NCI-H187 (cell line): ENCODE measurements around the gene RBM14.
"Not testable (repeated sequence)": the region's sequence is repeated elsewhere in the genome, so short reads cannot be mapped to it uniquely, and the experiment has no call there.

Source experiments
- DNase-seq, 2 experiments: peaks; one replicate each; lab custom pipeline; 2025; lab: John Stamatoyannopoulos, UW

Gene RBM14

GRCh38 chr11:66632952-66633351, 16.5 kb downstream of the RBM14 start:
- no peak for DNase-seq

- no peak for DNase-seq
These were observed 20.0 kb downstream of the RBM14 start for GRCh38 chr11:66636411-66636810.

GRCh38 chr11:66637557-66638176, 21.2 kb downstream of the RBM14 start:
- no peak for DNase-seq

- DNase-seq, result peak; percentile 96 to 98
These were observed 22.0 kb downstream of the RBM14 start, which contains the start of gene RBM4 for GRCh38 chr11:66638177-66639065. TSS of gene RBM4 (plus strand) at chr11:66638703. CDS start at chr11:66639712, 1,009 bp downstream.

DNA sequence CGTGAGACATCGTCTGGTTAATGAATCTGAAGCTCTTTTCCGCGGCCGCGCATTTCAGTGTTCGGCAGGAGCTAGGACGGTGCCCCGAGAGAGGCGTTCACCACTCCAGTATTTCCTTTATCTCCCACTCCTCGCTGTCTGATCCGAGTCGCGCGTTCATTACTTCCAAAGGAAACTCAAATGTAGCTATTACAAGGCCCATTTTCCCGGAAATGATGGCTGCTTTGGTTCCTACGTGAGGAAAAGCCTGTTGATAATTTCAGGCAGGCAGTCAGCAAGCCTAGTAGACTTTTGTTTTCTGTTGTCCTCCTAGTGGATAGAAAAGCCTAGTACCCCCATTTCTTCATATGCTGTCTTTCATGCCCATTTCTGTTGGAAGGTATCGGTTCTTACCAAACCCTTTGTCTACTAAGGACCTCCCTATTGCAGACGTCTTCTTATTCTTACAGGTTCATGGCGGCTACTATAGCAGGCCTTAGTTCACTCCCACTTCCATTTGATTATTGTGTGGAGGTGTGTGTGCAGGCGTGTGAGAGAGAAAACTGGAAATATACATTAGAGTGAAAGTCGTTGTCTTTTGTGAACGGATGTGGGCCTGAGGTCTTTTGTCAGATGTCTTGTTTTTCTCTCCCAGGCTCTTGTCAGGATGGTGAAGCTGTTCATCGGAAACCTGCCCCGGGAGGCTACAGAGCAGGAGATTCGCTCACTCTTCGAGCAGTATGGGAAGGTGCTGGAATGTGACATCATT, 22.8 kb downstream of the RBM14 start:
- no peak for DNase-seq

- not testable (repeated sequence) for DNase-seq
These were observed 23.4 kb downstream of the RBM14 start for GRCh38 chr11:66639814-66640340.

DNA sequence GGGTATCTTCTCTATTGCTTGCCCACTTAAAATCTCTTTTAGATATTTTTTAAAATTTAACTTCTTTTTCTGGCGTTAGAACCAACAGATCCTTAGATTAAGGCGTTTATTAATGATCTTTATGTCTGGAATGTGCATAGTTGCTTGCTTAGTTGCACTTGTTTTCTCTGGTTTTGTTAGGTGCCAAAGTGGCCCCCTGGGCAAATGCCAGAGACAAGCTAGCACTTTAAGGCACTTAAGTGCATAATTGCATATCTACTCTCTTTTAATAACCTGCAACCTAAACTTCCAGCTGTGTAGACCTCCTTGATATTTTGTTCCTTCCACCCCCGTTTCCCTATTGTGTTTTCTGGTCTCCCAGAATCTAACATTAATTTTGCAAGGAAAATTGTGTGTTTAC, 25.4 kb downstream of the RBM14 start:
- no peak for DNase-seq

- no peak for DNase-seq
These were observed 27.5 kb downstream of the RBM14 start for GRCh38 chr11:66643745-66644437.

DNA sequence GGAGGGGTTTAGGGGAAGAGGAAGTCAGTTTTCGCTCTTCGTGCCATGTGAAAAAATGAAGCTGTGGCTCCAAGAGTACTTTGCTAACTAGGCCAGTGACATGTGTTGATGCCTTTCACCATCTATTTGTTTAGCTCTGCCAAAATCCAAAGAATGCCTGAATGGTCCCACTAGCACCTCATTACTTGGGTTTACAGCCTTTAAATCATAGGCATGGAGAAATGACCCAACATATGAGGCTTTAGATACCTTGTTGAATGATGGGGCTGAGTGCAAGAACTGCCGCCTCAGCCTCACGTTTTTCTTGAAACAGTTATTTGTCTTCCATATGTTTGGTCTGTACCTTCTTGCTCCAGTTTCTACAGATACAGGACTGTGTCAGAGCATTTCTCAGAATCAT, 30.4 kb downstream of the RBM14 start:
- no peak for DNase-seq

GRCh38 chr11:66649903-66650302, 33.5 kb downstream of the RBM14 start:
- DNase-seq, result no peak

DNA sequence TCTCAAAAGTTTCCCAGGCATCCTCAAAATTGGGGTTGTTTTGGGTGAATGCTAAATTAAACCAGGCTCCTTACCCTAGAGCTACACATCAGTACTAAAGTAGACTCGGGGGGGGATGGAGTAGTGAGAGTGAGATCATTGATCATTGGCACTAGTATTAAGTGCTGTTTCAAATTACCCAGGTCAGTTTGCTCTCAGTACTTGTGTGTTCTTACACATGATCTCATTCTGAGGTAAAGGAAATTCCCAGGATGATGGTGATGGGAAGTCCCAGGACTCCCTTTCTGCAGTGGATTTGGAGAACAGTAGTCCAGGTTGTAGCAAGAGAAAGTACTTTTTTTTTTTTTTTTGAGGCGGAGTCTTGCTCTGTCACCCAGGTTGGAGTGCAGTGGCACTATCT, 34.6 kb downstream of the RBM14 start:
- DNase-seq, result no peak

DNA sequence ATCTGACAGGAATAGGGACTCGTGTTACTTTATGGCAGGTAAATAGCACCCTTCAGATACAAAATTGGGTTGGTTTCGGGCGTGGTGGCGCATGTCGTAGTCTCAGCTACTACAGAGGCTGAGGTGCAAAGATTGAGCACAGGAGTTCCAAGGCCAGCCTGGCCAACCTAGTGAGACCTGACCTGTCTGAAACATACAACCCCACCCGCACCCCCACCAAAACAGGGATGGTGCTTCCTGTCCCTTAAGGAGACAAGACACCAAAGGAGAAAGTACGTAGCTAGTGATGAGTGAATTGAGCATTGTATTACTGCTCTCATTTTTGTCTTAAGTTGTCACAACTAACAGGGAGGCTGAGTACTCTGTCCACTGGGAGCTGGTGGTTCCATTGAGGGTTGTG, 36.2 kb downstream of the RBM14 start:
- DNase-seq, result no peak

DNA sequence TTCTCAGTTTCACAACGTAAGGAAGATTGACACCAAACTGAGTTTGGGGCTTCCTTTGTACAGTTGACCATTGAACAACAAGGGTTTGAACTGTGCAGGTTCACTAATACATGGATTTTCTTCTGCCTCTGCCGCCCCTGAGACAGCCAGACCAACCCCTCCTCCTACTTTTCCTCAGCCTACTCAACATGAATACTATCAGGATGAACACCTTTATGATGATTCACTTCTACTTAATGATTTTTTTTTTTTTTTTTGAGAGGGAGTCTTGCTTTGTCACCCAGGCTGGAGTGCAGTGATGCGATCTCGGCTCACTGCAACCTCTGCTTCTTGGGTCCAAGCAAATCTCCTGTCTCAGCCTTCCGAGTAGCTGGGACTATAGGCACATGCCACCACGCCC, 36.7 kb downstream of the RBM14 start:
- DNase-seq, result no peak

GRCh38 chr11:66659763-66660162, 43.3 kb downstream of the RBM14 start:
- DNase-seq, result no peak

- DNase-seq, result no peak
These were observed 47.4 kb downstream of the RBM14 start for GRCh38 chr11:66663741-66664296.

GRCh38 chr11:66665369-66665768, 48.9 kb downstream of the RBM14 start:
- DNase-seq, result no peak

DNA sequence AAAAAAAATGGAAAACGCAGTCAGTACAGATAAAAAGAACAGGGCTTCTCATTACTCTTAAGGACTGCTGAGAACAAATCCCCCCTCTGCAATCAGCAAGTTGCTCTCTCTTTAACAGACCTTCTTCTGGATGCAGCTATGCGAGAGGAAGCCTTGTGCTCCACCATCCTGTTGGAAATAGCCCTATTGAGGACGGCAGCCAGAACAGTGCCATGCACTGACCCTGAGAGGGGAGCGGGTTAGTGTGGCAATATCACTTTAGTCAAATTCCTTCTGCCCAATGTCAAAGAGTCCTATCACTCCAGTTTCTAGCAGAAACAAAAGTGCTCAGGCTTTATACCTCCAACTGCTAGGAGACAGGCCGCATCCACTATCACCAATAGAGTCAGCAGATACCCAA, 54.4 kb downstream of the RBM14 start:
- DNase-seq, result no peak

DNA sequence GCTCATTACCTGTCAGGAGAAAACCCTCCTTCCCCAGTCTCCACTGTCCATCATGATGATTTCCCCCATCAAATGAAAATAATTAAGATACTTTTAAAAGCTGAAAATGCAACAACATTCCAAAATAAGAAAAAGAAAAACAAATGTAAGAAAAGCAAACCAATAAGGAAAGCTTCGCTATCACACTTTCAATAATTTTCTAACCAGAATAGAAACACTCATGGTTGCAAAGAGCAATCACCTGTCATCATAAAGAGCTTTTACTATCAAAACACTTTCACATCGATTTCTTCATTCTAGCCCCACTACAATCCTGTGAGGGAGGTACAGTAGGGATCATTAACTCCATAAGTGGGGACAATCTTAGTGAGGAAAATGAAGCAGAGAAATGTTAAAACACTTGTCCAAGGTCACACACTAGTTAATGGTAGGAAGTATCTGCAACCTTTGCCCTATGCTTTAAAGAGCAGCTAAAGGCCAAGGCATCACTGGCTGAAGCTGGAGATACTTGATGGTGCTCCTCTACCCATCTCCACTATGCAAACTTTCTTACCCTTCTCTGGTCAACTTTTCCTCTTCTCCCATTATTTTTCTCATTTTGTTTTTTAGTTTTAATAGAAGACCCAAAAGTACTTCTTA, 58.7 kb downstream of the RBM14 start:
- DNase-seq, result peak; percentile 43 to 67

GRCh38 chr11:66676282-66676919, 60.0 kb downstream of the RBM14 start:
- no peak for DNase-seq
